GM18526 (cell line): ENCODE data around the gene PDCD1.

Experiments used
- POLR2A ChIP-seq: IDR thresholded peaks from 3 replicates; pipeline ENCODE4 v1.6.1; 2011; ENCODE audit not compliant: insufficient read length; ENCODE audit errors: extremely low read depth

The PDCD1 gene

GRCh38 chr2:241852981-241853631 is 5.6 kb downstream of the PDCD1 start:
- TF ChIP-seq POLR2A: no peak

- TF ChIP-seq POLR2A: no peak
Observed at GRCh38 chr2:241852116-241852980, 6.3 kb downstream of the PDCD1 start.

- no peak for TF ChIP-seq POLR2A
Observed at GRCh38 chr2:241851325-241852115, 7.2 kb downstream of the PDCD1 start.

GRCh38 chr2:241850544-241851324 is 8.0 kb downstream of the PDCD1 start:
- TF ChIP-seq POLR2A: no peak

- TF ChIP-seq POLR2A: no peak
Observed at GRCh38 chr2:241849616-241850543, 8.8 kb downstream of the PDCD1 start.

- no peak for TF ChIP-seq POLR2A
Observed at GRCh38 chr2:241848761-241849615, 9.7 kb downstream of the PDCD1 start.

- TF ChIP-seq POLR2A: no peak
Observed at GRCh38 chr2:241846406-241846805, 12.3 kb downstream of the PDCD1 start.

GRCh38 chr2:241844831-241845578 is 13.7 kb downstream of the PDCD1 start:
- TF ChIP-seq POLR2A: no peak

GRCh38 chr2:241844066-241844728 is 14.5 kb downstream of the PDCD1 start:
- TF ChIP-seq POLR2A: no peak

- TF ChIP-seq POLR2A: no peak
Observed at GRCh38 chr2:241843321-241844065, 15.2 kb downstream of the PDCD1 start.

- peak; percentile 16 for TF ChIP-seq POLR2A
Observed at GRCh38 chr2:241842620-241843211, 16.0 kb downstream of the PDCD1 start.
